Measurements from ENCODE around the gene ALKBH6. TPM values are rescaled to one million over a fixed set of nuclear protein-coding genes. Genes with fewer than 3 reads are reported as not detected.

ALKBH6 gene
- total RNA-seq, 2 donors from 2014 or later, result 42.0 to 49.0 TPM

GRCh38 chr19:35975608-35976214 lies 38.3 kb downstream of the ALKBH6 start:
- intact Hi-C loops (cut with DNase I), result no loop called here

GRCh38 chr19:35973487-35973886 lies 40.5 kb downstream of the ALKBH6 start:
- TF ChIP-seq POLR2A (IDR thresholded peaks at IDR 0.05) (no peak), POLR2AphosphoS5 (IDR thresholded peaks at IDR 0.05) (no peak), CTCF (IDR thresholded peaks at IDR 0.05) (no peak)
- Histone ChIP-seq H3K4me3 (no peak overlapping the region), H3K36me3 (no peaks in the 10 kb centered on the region), H3K27ac (no peak overlapping the region), H3K27me3 (replicated peaks; ENCODE audit: insufficient read depth) (no peaks in the 10 kb centered on the region), H3K4me1 (replicated peaks) (no peaks in the 10 kb centered on the region), H3K9me3 (no peaks in the 10 kb centered on the region)
- DNase-seq (ENCODE audit: low spot score), result no peak
- whole genome bisulfite sequencing, result 33% methylated on average over 8 of the region's 8 CpGs
- intact Hi-C loops (cut with DNase I), result no loop called here

More at GRCh38 chr19:35975608-35976214, 38.3 kb downstream of the ALKBH6 start:
- WGBS, result 33% methylated on average over 5 of the region's 5 CpGs
- TF ChIP-seq POLR2AphosphoS5 (IDR thresholded peaks at IDR 0.05) (no peak), CTCF (IDR thresholded peaks at IDR 0.05) (no peak), POLR2A (IDR thresholded peaks at IDR 0.05) (no peak)
- Histone ChIP-seq H3K4me3 (no peak overlapping the region), H3K27ac (no peak overlapping the region), H3K4me1 (replicated peaks) (no peaks in the 10 kb centered on the region), H3K27me3 (replicated peaks; ENCODE audit: insufficient read depth) (no peaks in the 10 kb centered on the region), H3K36me3 (no peaks in the 10 kb centered on the region), H3K9me3 (no peaks in the 10 kb centered on the region)
- DNase-seq (ENCODE audit: low spot score), result no peak

GRCh38 chr19:35966771-35967170 lies 47.2 kb downstream of the ALKBH6 start:
- 83% methylated on average over 3 of the region's 3 CpGs for WGBS
- TF ChIP-seq POLR2A (IDR thresholded peaks at IDR 0.05) (no peak), POLR2AphosphoS5 (IDR thresholded peaks at IDR 0.05) (no peak), CTCF (IDR thresholded peaks at IDR 0.05) (no peak)
- intact Hi-C loops (cut with DNase I), result no loop called here

GRCh38 chr19:35963514-35963913 lies 50.5 kb downstream of the ALKBH6 start:
- 7% methylated on average over 9 of the region's 9 CpGs for WGBS
- TF ChIP-seq CTCF (IDR thresholded peaks at IDR 0.05), result no peak
- no peak for TF ChIP-seq POLR2AphosphoS5 (IDR thresholded peaks at IDR 0.05)
- TF ChIP-seq POLR2A (IDR thresholded peaks at IDR 0.05), result no peak
- H3K36me3 ChIP-seq, result no peaks in the 10 kb centered on the region
- no peak overlapping the region for H3K27ac ChIP-seq
- no peak overlapping the region for H3K4me3 ChIP-seq
- no peak for DNase-seq (ENCODE audit: low spot score)
- H3K9me3 ChIP-seq, result no peaks in the 10 kb centered on the region
- peaks cover 7% of the 10 kb centered on the region for H3K27me3 ChIP-seq (replicated peaks; ENCODE audit: insufficient read depth)
- intact Hi-C loops (cut with DNase I), result no loop called here
- H3K4me1 ChIP-seq (replicated peaks), result no peaks in the 10 kb centered on the region

More at GRCh38 chr19:35966771-35967170, 47.2 kb downstream of the ALKBH6 start:
- Histone ChIP-seq H3K27me3 (replicated peaks; ENCODE audit: insufficient read depth) (no peaks in the 10 kb centered on the region), H3K4me3 (no peak overlapping the region), H3K27ac (no peak overlapping the region), H3K4me1 (replicated peaks) (no peaks in the 10 kb centered on the region), H3K9me3 (no peaks in the 10 kb centered on the region), H3K36me3 (no peaks in the 10 kb centered on the region)
- DNase-seq (ENCODE audit: low spot score), result no peak

- TF ChIP-seq POLR2A (IDR thresholded peaks at IDR 0.05) (no peak), CTCF (IDR thresholded peaks at IDR 0.05) (no peak), POLR2AphosphoS5 (IDR thresholded peaks at IDR 0.05) (no peak)
- H3K27me3 ChIP-seq (replicated peaks; ENCODE audit: insufficient read depth), result peaks cover 7% of the 10 kb centered on the region
- intact Hi-C loops (cut with DNase I), result no loop called here
- H3K4me1 ChIP-seq (replicated peaks), result no peaks in the 10 kb centered on the region
- no peaks in the 10 kb centered on the region for H3K9me3 ChIP-seq
- no peak overlapping the region for H3K4me3 ChIP-seq
- H3K36me3 ChIP-seq, result no peaks in the 10 kb centered on the region
- 76% methylated on average over 7 of the region's 7 CpGs for WGBS
- no peak for DNase-seq (ENCODE audit: low spot score)
- no peak overlapping the region for H3K27ac ChIP-seq
Observed at GRCh38 chr19:35960432-35960972, 53.5 kb downstream of the ALKBH6 start.

Data from prostate gland (tissue), 2 donors.